Dermis microvascular lymphatic vessel endothelial cell (primary cell): ENCODE data around the gene NIN. TPM values are rescaled to one million over a fixed set of nuclear protein-coding genes. Genes with fewer than 3 reads are reported as not detected.

Experiments used
- DNase-seq, 2 donors: peaks; one replicate each; pipeline versions ENCODE4 v3.0.0 to v3.0.0-alpha.2; 2010; ENCODE audit warnings: low read depth in 2 of 2
- total RNA-seq: library from RNA; depleted of rRNA; stranded (reverse); fragments of >200 nt; gene quantifications from 2 replicates; pipeline ENCODE4 v1.2.1, GENCODE V29; 2014

Gene NIN
- total RNA-seq, 1 donor from 2014 or later, result 21.4 TPM

DNA sequence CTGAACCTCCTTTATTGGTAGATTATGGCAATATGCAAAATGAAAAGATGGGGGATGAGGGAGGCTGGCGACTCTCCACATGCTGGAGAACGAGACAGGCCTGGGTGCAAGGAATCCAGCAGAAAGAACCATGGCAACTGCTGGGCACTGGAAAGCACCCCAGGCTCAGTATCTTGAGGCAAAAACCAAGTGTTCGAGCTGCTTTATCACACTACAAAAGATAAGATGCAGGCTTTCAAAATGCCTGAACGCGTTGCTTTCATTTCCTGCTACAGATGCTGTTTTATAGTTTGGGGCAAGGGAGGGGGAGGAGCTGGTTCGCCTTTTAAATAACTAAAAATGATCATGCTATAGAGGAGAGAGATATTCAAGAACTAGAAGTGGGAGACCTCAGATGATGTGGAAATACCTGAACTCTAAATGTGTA, 38.9 kb downstream of the NIN start:
- DNase-seq, result no peak

- no peak for DNase-seq
Observed at GRCh38 chr14:50791201-50791600, 39.8 kb downstream of the NIN start.

DNA sequence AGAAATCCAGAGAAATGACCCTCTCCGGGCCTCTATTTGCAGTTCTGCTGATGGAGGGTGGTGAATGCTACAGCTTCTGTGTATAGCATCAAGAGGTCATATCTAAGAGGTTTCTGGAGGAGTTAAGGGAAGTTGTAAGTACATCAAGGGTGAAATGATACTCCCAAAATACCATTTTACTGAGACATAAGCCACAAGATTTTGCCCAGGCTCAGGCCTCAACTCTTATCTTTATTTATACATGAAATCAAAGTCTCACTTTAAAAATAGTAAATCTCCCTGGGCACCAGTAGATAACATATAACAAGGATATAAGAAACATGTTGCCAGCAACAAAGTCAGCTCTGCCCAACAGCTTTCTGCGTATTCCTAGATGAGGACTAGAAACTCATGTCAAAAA, 40.4 kb downstream of the NIN start:
- DNase-seq, result no peak

DNA sequence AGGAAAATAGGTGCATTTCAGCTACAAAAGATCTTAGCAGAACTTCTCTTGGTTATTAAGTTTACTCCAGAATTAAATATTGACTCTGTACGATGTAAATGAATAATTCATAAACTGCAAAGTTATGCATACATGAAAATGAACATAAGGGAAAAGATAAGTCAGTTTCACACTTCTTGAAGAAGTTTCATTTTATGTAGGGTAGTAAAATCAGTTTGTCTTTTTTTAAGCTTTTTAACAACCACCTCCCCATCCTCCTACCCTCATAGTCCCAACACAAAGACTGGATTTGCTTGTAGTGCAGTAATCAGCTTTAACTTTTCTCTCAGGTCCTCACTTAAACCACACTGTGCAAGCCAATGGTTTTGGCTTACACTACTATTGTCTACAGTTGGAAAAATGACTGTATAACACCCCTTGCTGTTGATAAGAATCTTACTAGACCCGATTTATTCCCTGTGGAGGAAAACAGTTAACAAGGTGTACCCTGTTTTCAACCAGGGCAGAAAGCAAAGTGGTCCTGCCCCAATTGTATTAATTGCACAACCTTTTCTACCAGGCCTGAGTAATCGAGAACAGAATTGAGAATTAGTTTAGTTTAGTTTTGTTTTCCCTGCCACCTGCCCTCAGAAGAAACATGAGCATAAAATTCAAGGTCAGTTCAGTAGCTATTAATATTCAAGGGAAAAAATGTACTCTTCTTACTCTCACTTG, 44.1 kb downstream of the NIN start:
- DNase-seq, result peak in 1 of 2 donors; percentile 32

- DNase-seq, result no peak
Observed at GRCh38 chr14:50785457-50786063, 45.4 kb downstream of the NIN start.

DNA sequence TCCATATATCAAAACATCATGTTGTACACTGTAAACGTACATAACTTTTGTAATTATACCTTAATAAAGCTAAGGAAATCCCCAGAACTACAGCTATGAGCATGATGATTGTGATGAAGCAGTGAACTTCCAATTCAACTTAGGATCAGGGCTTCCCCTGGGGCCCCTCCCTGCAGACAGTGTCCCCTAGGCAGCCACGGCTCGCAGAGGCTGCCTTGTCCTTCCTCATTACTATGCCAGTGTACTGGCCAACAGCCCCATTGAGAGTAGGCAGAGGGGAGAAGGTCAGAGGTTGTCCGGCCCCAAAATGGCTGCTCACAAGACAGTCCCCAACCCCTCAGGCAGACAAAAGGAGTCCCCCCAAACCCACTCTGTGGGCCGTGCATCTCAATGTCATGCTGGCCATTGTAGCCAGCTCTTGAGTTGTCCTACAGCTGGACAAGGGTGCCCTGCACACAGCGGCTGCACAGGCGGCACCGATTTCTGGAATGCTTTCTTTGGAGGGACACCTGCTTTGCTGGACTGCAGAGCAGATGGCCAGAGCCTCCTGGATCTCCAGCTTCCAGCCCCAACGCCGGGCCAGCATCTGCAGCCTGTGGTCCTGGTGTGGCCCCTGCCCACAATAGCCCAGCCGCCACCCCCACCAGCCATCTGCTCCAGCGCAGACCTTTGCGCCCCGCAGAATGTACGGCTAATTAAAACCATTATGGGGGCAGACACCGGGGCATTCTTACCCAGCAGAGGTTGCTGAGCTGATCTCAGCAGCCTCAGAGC, 46.1 kb downstream of the NIN start:
- no peak for DNase-seq

DNA sequence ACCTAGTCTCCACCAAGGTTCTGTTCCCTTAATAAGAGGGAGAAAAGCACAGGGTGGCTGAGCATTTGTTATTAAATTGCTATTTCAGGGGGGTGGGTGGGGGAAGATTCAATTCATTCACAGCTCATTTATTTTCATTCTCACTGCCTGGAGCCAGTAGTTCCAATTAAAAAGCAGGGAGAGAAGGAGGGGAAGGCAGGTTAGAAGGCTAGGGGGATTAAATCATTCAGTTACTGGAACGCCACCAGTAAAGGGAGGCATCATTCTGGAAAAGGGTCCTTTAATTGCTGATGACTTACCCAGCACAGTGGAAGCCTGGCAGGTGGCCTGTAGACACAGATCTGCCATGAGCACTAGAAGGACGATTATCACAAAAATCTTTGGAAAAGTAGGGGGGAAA, 47.4 kb downstream of the NIN start:
- no peak for DNase-seq

DNA sequence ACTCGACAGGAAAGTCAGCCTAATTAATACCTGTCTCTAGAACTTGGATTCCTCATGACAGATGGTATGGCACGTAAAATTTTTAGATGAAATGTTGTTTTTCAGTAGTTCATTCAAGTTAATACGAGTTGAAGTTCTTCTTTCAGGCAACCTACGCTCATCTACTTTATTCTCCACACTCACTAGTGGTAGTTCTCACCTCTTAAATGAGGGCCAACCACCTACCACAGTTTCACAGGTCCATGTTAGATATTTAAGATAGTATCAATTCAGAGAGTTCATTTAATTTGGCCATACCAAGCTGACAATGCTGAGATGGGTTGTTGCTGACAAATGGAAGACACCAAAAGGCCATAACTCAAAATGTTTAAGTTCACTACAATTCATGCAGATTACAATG, 50.6 kb downstream of the NIN start:
- DNase-seq, result no peak

DNA sequence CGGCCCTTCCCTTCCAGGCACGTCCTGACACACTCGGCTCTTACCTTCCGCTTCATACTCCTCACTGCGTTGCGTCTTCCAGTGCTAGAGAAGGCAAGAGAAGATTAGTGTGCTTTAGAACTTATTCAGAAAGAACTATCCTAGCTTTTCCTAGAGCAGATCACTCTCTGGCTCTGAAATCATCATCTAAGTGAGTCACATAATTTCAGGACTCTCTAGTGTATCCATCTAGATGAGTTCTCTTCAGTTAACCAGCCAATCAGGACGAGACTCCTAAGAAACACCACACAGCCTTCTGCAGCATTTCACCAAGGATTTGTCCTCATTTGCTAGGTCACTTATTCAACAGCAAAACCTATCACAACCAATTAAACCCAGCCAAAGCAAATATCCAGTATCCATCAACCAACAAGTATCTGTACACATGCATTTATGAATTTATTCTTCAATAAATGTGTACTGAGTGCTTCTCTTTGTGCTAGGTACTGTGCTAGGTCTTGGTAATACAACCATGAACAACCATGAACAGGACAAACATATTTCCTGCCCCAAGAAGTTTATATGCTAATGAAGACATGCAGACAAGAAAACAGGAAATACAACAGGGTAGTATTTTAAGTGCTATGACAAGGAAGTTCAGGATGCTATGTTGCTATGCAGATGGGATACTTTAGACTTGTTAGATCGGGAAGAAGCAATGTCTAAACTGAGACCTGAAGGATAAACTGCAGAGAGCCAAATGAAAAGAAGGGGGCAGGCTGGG, 52.1 kb downstream of the NIN start:
- no peak for DNase-seq

GRCh38 chr14:50776522-50776921, 54.4 kb downstream of the NIN start:
- DNase-seq, result no peak

- DNase-seq, result peak in 1 of 2 donors; percentile 44
Observed at GRCh38 chr14:50775357-50775756, 55.6 kb downstream of the NIN start.

- DNase-seq, result no peak
Observed at GRCh38 chr14:50774542-50775267, 56.3 kb downstream of the NIN start.

GRCh38 chr14:50773632-50774541, 57.1 kb downstream of the NIN start:
- peak; percentile 12 to 56 for DNase-seq

DNA sequence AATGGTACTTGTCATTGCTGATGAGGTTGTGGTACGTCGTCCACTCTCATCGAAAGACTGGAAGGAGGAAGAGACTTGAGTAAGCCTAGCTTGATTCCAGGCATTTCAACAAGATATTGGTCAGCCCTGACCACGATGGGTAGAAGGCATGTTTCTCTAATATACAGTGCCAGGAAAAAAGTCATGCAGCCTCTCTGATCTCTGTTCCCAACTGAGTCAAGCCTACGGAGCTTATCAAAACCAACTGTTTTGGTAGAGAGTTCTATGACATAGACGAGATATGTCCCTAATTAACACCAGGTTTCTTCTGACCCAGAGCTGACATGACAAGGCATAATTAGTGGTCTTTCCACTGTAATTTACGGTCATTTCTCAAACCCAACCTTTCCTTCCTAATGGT, 58.5 kb downstream of the NIN start:
- DNase-seq, result no peak

GRCh38 chr14:50770586-50770985, 60.4 kb downstream of the NIN start:
- DNase-seq, result no peak

DNA sequence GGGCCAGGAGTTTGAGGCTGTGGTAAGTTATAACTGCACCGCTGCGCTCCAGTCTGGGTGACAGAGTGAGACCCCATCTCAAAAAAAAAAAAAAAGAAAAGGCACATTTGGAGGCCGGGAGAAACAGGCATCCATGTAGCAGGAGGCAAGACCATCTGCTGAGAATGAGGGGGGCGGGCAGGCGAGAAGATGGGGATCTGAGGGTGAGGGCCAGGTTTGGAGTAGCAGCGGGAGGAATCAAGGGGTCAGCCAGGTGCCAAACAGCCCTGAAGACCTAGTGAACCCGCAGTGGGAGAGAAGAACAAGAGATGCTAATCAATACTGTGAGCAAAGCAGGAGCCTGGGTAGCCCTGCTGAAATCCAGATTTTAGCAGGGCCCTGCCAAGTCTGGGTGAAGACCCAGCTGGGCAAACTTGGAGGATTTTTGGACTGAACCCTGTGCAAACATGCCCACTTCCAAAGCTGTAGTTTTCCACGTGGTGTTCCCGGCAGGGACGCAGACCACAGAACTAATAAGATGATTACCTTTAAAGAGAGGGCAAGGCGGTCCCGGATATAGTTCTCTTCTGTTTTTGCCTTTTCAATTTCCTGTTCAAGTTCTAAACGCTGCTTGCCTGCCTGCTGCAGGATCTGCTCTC, 61.0 kb downstream of the NIN start:
- no peak for DNase-seq

DNA sequence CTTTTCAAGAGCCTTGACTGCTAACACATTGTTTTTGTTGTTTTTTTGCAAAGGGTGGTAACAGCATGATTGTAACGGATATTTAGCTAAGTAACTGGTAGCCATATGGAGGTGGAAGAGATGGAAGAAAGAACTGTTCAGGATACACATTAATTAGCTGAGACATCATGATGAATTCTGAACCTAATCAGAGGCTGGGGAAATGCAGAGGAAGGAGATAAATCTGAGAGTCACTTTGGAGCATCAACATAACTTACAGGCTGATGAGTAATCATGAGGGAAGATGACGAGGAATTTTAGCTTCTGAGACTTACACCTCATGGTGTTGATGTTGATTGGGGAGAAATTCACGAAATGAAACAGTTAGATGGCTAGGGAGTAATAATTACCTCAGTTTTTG, 62.3 kb downstream of the NIN start:
- no peak for DNase-seq

- DNase-seq, result no peak
Observed at GRCh38 chr14:50766338-50766886, 64.5 kb downstream of the NIN start.

GRCh38 chr14:50763382-50764007, 67.5 kb downstream of the NIN start:
- DNase-seq, result no peak
